ENCODE data around the gene C19orf18.
"Not testable (repeated sequence)": the region's sequence is repeated elsewhere in the genome, so short reads cannot be mapped to it uniquely, and the experiment has no call there.

Gene C19orf18

DNA sequence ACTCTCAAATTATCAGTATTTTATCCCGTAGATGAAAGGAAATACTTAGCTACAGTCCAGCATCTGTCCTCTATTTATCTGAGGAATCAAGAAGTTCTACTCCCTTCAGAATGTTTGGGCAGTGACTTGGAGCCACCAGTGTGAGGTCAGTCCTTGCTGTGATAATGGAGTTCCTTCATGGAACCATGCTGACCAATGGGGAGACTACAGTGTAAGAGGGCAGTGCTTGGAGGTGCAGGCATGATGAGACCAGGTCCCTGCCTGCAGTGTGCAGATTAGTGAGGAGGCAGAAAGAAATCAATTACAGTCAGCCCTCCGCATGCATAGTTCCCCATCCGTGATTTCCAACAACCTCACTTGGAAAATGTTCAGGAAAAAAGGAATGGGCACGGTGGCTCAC lies at the start of gene C19orf18:
Gene C19orf18, minus strand, starts transcription at position 101 of the 400 bp plus-strand sequence. CDS start 102 bp downstream, outside the sequence.
- DNase-seq = no peak

GRCh38 chr19:58022283-58022660 lies 47.9 kb upstream of the C19orf18 start:
- no peak for DNase-seq

DNA sequence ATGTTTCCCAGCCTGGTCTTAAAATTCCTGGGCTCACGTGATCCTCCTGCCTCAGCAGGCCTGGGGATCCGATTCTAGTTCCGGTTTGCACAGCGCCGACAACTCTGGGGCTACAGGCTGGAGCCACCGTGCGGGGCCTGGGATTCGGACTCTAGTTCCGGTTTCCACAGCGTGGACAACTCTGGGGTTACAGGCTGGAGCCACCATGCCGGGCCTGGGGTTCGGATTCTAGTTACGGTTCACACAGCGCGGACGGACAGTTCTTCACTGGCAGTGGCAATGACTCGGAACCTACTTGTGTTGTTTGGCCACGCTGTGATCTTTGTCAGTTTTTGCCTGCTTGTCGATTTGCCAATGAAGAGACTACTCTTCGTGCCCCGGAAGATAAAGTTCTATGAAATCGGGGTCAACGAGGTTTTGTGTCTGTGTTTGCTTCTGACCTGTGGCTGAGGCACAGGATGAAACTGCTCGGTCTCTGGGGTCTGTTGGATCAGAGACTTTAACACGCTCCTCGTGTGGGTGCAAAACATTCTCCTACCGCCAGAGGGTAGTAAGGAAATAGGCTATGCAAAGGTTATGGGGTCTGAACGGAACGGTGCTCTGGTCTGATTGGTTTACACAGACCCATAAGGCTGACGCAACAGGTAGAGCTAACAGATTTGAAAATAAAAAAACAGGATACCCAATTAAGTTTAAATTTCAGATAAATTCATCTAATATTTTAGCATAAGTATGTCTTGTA lies 47.4 kb upstream of the C19orf18 start:
- DNase-seq = peak; percentile 80

DNA sequence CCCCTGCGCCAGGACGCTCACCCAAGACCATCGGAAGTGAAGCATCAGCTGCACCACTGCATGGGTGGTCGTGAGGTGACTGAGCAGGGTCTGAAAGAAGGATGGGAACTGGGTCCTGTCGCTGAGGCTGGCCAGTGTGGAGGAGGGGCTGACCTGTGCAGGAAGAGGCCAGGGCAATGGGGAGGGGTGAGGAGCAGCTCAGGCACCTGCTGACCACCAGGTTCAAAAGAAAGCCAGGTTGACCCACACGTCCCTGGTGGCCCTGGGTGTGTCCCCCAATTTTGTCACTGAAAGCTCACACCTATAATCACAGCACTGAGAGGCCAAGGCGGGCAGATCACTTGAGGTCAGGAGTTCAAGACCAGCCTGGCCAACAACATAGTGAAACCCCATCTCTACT lies 45.8 kb upstream of the C19orf18 start:
- no peak for DNase-seq

DNA sequence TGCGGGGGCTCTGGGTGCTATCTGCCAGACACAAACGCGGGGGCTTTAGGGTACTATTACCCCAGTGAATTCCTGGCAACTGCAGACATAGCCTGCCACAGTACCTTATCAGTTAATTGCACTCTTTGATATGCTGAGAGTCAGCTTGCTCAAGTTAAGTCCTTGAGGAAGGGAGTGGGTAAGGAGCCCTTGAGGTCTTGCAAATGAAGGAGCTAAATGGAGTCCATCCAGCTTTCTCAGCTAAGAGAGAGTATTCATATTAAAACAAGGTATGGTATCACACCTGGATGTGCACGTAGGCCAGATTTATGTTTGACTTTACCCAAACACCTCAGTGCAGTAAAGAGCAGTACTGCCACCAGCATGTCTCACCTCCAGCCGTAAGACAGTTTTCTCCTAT lies 39.8 kb upstream of the C19orf18 start:
- no peak for DNase-seq

DNA sequence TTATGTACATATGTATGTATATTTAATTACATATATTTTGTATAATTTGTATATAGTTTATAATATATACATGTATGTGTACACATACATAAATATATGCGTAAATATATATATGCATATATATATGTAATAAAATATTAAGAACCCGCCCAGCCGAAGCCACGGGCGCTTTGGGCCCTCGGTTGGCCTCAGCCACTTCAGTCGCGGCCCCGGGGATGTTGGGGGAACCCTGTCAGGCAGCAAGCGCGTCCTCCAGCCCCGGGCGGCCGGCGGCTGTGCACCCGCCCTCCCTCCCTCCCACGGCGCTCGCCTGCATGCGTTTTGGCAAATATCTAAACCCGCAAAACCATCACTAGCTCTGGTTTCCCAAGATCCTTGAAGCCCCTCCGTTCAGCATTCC lies 36.2 kb upstream of the C19orf18 start:
- DNase-seq = no peak

DNA sequence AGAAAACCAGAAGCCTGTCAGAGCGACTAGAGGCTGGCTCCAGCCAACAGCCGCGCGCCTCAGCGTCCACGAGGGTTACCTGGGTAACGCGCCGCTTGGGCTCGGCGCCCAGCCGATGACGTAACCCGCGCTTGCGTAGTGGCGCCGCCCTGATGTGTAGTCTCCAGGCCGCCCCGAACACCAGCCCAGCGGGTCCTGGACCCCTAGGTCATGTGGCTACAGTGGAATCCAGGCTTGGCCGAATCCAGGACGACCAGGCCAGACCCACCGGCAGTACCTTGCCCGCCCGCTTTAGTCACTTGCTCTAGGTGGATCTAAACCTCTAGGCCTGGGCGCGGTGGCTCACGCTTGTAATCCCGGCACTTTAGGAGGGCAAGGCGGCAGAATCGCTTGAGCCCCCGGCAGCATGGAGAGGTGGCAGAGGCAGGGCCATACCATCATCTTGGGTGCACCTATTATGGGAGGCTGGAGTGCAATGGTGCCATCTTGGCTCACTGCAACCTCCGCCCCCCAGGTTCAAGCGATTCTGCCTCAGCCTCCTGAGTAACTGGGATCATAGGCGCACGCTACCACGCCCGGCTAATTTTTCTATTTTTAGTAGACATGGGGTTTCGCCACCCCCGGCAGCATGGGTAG lies 35.5 kb upstream of the C19orf18 start:
- peak; percentile 70 for DNase-seq

- DNase-seq = no peak
These were observed 34.9 kb upstream of the C19orf18 start for GRCh38 chr19:58009301-58009665.

DNA sequence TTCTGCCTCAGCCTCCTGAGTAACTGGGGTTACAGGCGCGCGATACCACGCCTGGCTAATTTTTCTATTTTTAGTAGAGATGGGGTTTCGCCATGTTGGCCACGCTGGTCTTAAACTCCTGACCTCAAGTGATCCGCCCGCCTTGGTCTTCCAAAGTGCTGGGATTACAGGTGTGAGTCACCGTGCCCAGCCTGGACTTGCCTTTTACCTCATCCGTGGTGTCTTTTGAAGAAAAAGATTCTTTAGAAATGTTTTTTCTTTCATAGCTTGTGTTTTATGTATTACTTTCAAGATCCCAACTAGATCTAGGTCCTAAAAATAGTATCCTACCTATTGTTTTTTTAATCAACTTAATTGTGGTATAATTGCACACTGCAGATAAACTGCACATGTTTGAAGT lies 34.5 kb upstream of the C19orf18 start:
- DNase-seq = not testable (repeated sequence)

DNA sequence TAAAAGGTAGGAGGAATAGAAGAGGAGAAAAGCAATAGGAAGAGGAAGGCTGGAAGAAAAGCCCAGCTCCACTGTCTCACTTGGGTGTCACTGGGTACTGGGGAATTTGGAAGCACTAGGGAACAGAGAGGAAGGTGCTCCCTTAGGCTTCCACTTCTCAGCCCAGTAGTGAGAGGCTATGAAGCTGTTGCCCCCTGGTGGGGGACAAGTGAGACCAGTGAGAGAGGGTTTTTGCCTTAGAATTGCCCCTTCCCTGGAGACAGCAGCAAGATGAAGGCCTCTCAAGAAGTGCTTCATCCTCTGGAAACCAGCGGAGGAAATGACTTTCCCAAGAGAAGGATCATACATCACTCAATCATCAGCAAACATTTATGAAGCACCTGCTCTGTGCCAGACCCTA lies 33.0 kb upstream of the C19orf18 start:
- DNase-seq = no peak

GRCh38 chr19:58003174-58003828 lies 29.0 kb upstream of the C19orf18 start:
- no peak for DNase-seq

- peak; percentile 42 for DNase-seq
These were observed 28.2 kb upstream of the C19orf18 start, which contains the start of gene ZNF606 for GRCh38 chr19:58002384-58003173. Gene ZNF606 (minus strand): TSS chr19:58002820. CDS start chr19:58001319, 1,501 bp downstream.

DNA sequence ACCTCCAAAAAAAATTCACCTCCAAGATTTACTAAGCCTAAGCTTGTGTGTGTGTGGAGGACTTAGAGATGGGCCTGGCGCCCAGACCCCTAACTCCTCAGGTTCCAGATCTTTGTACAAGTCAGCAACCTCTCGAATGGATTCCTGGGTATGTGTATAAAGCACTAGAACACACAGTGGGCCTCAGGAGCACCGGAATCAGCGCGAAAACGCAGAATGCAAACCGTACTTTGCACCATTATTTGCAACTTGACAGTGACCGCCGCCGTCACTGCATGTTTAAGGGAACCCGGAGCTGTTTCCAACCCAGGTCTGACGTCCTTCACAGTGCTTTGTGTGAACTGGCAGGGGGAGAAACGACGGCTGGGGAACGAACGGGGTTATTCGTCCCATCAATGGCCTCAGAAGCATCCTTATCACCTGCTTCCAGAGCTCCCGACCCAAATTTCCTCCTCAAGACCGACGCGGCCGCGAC lies 27.6 kb upstream of the C19orf18 start:
- no peak for DNase-seq

DNA sequence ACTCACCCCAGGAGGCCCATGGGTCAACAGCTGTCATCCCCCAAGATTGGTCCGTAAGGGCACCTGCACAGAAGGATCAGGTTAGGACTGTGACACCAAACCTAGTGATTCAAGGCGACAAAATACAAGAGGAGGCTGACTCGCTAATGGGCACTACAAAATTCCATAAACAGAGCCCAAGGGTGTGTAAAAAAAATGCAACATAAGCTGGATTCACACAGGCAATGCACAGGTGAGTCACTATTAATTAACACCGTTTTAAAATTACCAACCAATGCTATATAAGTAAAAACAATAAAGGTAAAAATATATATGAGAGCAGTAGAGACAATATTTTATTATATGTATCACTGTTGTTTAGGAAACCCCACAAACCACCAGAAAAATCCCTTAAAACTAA lies 26.3 kb upstream of the C19orf18 start:
- no peak for DNase-seq

DNA sequence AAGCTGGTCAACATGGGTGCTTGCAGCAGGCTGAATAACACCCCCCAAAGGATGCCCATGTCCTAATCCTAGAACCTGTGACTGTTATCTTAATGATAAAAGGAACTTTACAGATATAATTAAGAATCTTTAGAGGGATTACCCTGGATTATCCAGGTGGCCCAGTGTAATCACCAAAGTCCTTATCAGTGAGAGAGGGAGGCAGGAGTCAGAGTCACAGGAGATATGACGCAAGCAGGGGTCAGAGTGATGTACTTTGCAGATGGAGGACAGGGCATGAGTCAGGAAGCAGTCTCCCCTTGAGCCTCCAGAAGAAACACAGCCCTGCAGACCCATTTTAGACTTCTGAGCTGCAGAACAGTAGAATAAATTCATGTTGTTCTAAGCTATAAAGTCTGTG lies 18.5 kb upstream of the C19orf18 start:
- no peak for DNase-seq

DNA sequence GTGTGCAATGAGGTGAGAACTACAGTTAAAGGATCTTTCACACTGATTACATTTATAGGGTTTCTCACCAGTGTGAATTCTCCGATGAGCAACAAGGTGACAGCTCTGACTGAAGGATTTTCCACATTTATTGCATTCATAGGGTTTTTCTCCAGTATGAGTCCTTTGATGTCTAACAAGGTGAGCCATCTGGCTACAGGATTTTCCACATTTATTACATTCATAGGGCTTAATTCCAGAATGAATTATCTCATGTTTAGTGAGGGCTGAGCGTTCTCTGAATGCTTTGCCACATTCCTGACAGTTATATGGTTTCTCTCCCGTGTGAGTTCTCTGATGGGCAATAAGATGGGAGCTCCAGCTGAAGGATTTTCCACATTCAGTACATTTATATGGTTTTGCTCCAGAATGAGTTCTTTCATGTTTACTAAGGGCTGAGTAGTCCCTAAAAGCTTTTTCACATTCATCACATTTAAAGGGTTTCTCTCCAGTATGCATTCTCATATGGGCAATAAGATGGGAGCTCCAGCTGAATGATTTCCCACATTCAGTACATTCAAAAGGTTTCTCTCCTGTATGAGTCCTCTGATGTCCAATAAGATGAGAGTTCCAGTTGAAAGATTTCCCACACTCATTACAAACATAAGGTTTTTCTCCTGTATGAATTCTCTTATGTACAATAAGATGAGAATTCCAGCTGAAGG lies 4.4 kb upstream of the C19orf18 start:
- DNase-seq = no peak

DNA sequence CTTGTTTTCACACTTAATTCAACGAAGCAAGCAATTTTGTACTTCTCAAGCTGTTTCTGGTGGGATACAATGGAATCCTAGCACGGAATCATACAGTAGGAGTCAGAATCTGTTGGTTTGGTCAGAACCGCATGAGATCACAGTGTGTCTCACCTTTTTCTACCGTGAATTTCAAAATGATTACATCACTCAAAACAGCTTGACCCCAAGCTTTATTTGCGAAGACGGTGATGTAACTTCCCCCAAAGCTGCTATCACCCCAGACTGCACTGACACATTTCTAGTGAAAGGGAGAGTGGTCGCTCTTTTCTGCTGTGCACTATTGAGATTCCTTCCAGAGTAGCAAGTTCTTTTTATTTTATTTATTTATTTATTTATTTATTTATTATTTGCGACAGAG lies 9.6 kb downstream of the C19orf18 start:
- no peak for DNase-seq

GRCh38 chr19:57961785-57962184 lies 12.5 kb downstream of the C19orf18 start:
- no peak for DNase-seq

DNA sequence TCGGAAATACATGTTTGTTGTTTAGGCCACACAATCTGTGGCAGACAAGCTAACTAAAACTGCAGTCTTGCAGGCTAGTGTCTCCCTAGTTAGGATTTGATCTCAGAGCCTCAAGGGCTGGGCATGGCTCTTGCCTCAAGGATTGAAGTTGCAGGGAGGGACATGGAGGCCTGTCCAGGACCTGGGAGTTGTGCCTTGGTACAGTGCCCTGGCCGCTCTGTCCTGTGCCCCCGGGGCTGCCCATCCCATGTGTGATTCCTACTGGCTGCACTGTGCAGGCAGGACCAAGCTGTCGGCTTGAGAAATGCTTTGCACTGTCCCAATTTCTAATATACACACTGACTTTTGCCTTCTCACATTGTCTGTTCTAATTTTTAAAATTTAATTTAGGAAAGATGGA lies 19.3 kb downstream of the C19orf18 start:
- no peak for DNase-seq

DNA sequence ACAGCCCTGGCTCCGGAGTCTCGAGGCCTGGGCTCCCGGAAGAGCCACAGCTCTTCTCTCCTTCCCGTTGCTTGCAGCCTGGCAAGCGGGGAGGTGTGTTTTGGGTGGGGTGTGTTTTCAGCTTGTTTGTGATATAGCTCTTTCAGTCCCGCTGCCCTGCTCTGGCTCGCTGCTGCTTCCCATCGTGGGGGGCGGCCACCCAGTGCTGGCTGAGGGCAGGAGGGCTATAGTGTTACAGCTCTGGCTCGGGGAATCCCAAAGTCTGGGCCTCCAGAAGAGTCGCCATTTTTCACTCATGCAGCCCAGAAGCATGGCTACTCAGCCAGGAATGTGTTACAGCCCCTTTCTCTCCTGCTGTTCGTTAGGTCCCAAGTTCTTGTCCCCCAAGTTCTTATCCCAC lies 24.6 kb downstream of the C19orf18 start:
- no peak for DNase-seq

DNA sequence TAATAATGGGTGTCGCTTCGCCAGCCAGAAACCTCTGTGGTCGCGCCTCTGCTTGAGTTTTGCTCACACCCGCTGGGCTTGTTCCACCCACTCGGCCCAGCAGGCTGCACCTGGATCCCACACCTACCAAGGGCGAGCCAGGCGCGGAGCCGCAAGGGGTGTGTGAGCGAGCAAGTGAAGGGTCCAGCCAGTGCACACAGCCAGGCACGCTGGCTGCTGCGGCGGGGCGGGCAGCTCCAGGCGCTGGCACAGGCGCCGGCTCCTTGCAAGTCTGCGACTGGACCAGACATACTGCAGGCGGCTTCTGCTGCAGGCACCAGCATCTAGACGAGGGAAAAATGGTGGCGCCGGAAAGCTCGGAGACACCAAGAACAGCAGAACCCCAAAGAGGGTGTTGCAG lies 25.0 kb downstream of the C19orf18 start:
- DNase-seq = no peak

- peak; percentile 93 for DNase-seq
These were observed 26.8 kb downstream of the C19orf18 start, which contains the start of gene ZNF256 for GRCh38 chr19:57947419-57948134. Gene ZNF256 (minus strand): TSS chr19:57947706. CDS start chr19:57947474, 232 bp downstream.
